Stomach (tissue), 9 donors: ENCODE data around the gene CBLL1. TPM values are rescaled to one million over a fixed set of nuclear protein-coding genes. Genes with fewer than 3 reads are reported as not detected.

Experiments
- DNase-seq, 2 donors: peaks; one replicate each; pipeline versions ENCODE4 v3.0.0 to v3.0.0-alpha.2; 2013 to 2019
- H3K27ac ChIP-seq, 5 donors: fragments of 200-600 bp in 4 of 5; sonication (generic) in 4 of 5; one replicate each; pipeline ENCODE4 v1.5.1; 2013 to 2019; ENCODE audit warnings: mild to moderate bottlenecking in 1 of 5, moderate library complexity in 1 of 5
- H3K27me3 ChIP-seq, 3 donors: fragments of 200-600 bp; sonication (generic); one replicate each; pipeline ENCODE4 v1.5.1; 2017 to 2019; ENCODE audit warnings: mixed run types in 1 of 3
- H3K36me3 ChIP-seq, 4 donors: fragments of 200-600 bp; sonication (generic); 1 replicate in 3 of 4; 2 replicates in 1 of 4; pipeline ENCODE4 v1.5.1; 2016 to 2019
- H3K4me1 ChIP-seq, 4 donors: fragments of 200-600 bp; sonication (generic); one replicate each; pipeline ENCODE4 v1.5.1; 2016 to 2019
- H3K4me3 ChIP-seq, 4 donors: fragments of 200-600 bp; sonication (generic) in 3 of 4; one replicate each; pipeline ENCODE4 v1.5.1; 2016 to 2019; ENCODE audit warnings: mild to moderate bottlenecking in 1 of 4
- H3K9me3 ChIP-seq, 4 donors: fragments of 200-600 bp; sonication (generic); one replicate each; pipeline ENCODE4 v1.5.1; 2016 to 2019
- CTCF ChIP-seq, 7 experiments: fragments of 450-650 bp in 4 of 7; fragments of 200-600 bp in 3 of 7; sonication (generic) in 3 of 7; IDR thresholded peaks; one replicate each; pipeline ENCODE4 v1.5.1; 2016 to 2019; ENCODE audit warnings: antibody characterized with exemption in 7 of 7, control low read depth in 2 of 7, mild to moderate bottlenecking in 1 of 7
- EP300 ChIP-seq: sonication (generic); formaldehyde crosslinking; IDR thresholded peaks from one replicate; pipeline ENCODE4 v1.6.1; 2017; ENCODE audit warnings: antibody characterized with exemption
- POLR2A ChIP-seq, 4 donors: fragments of 450-650 bp; IDR thresholded peaks; one replicate each; pipeline ENCODE4 v1.6.1; 2016; ENCODE audit warnings: antibody characterized with exemption in 4 of 4, control low read depth in 2 of 4, mild to moderate bottlenecking in 1 of 4, moderate library complexity in 1 of 4
- POLR2AphosphoS5 ChIP-seq, 3 donors: sonication (generic); formaldehyde crosslinking; IDR thresholded peaks; one replicate each; pipeline ENCODE4 v1.6.1; 2016; ENCODE audit warnings: antibody characterized with exemption in 3 of 3
- WGBS, 5 donors: extraction: QIAGEN DNeasy Blood & Tissue Kit in 3 of 5; methylation state at CpG; one replicate each; pipeline versions ENCODE4 v1.1.5 to v1.1.7; 2013 to 2018; 5-methylcytosine and 5-hydroxymethylcytosine counted together
- intact Hi-C: fragments of 100-400 bp; cut with DNase I; formaldehyde crosslinking; loops from one replicate; pipeline ENCODE4 v1.15.1; 2023; ENCODE audit warnings: low total_unique reads
- polyA plus RNA-seq, 3 donors: library from polyadenylated mRNA; stranded (reverse); fragments of 200-250 nt; gene quantifications; one replicate each; pipeline ENCODE4 v1.2.3, GENCODE V29; 2013
- total RNA-seq, 5 donors: library from RNA; depleted of rRNA; stranded (reverse); fragments of >200 nt; gene quantifications; one replicate each; pipeline versions ENCODE4 v1.1.0 to v1.2.3, GENCODE V29; 2014 to 2016
- donor health status: healthy with polysubstance abuse.
- donor health status: Bipolar disorder and iron deficiency.
- donor health status: healthy.

The CBLL1 gene
- total and polyA plus RNA-seq, 8 donors = 4.8 to 29.4 (median 11.8) TPM

- intact Hi-C loops = no loop called here
- H3K4me1 ChIP-seq = peaks cover 0 to 33% (median 15%) of the 10 kb centered on the region in 4 donors
- H3K27ac ChIP-seq = no peak overlapping the region
- H3K36me3 ChIP-seq = no peaks in the 10 kb centered on the region
- no peaks in the 10 kb centered on the region for H3K27me3 ChIP-seq
- 85 to 94% (median 92%) methylated on average over 1 of the region's 1 CpG for WGBS, 5 donors
- no peak overlapping the region for H3K4me3 ChIP-seq
- no peak for TF ChIP-seq CTCF (IDR thresholded peaks at IDR 0.05)
- no peak for TF ChIP-seq EP300
- no peak for TF ChIP-seq POLR2A (IDR thresholded peaks at IDR 0.05)
- TF ChIP-seq POLR2AphosphoS5 (IDR thresholded peaks at IDR 0.05) = no peak
- no peak for DNase-seq
- no peaks in the 10 kb centered on the region for H3K9me3 ChIP-seq
Observed at GRCh38 chr7:107788216-107788615, 44.3 kb downstream of the CBLL1 start.

- 83 to 89% (median 83%) methylated on average over 3 of the region's 3 CpGs for WGBS, 5 donors
- Histone ChIP-seq H3K27me3 (no peaks in the 10 kb centered on the region), H3K36me3 (no peaks in the 10 kb centered on the region), H3K4me1 (peaks cover 0 to 31% (median 15%) of the 10 kb centered on the region in 4 donors), H3K4me3 (no peak overlapping the region), H3K9me3 (no peaks in the 10 kb centered on the region), H3K27ac (no peak overlapping the region)
- intact Hi-C loops = no loop called here
- TF ChIP-seq EP300 (no peak), CTCF (IDR thresholded peaks at IDR 0.05) (no peak)
- DNase-seq = no peak
Observed at GRCh38 chr7:107788662-107789061, 44.7 kb downstream of the CBLL1 start.

- no peaks in the 10 kb centered on the region for H3K9me3 ChIP-seq
- no peak for TF ChIP-seq EP300
- no peak for TF ChIP-seq POLR2A (IDR thresholded peaks at IDR 0.05)
- TF ChIP-seq POLR2AphosphoS5 (IDR thresholded peaks at IDR 0.05) = no peak
- TF ChIP-seq CTCF (IDR thresholded peaks at IDR 0.05) = no peak
- intact Hi-C loops = no loop called here
- WGBS, 5 donors = 83 to 93% (median 88%) methylated on average over 6 of the region's 6 CpGs
- H3K4me1 ChIP-seq = peaks cover 0 to 30% (median 13%) of the 10 kb centered on the region in 4 donors
- no peaks in the 10 kb centered on the region for H3K27me3 ChIP-seq
- no peak overlapping the region for H3K4me3 ChIP-seq
- H3K36me3 ChIP-seq = no peaks in the 10 kb centered on the region
- no peak for DNase-seq
- no peak overlapping the region for H3K27ac ChIP-seq
Observed at GRCh38 chr7:107789647-107790046, 45.7 kb downstream of the CBLL1 start.

GRCh38 chr7:107792364-107792763 is 48.4 kb downstream of the CBLL1 start:
- Histone ChIP-seq H3K27ac (no peak overlapping the region), H3K4me1 (peaks cover 0 to 3% (median 0%) of the 10 kb centered on the region in 4 donors), H3K27me3 (no peaks in the 10 kb centered on the region), H3K36me3 (no peaks in the 10 kb centered on the region), H3K9me3 (no peaks in the 10 kb centered on the region), H3K4me3 (no peak overlapping the region)
- intact Hi-C loops = no loop called here
- WGBS, 5 donors = 68 to 90% (median 84%) methylated on average over 6 of the region's 6 CpGs
- no peak for DNase-seq
- no peak for TF ChIP-seq POLR2AphosphoS5 (IDR thresholded peaks at IDR 0.05)
- no peak for TF ChIP-seq CTCF (IDR thresholded peaks at IDR 0.05)
- no peak for TF ChIP-seq POLR2A (IDR thresholded peaks at IDR 0.05)
- TF ChIP-seq EP300 = no peak
